ENCODE results near the gene OPRD1. TPM values are rescaled to one million over a fixed set of nuclear protein-coding genes. Genes with fewer than 3 reads are reported as not detected.
"Not testable (repeated sequence)": the region's sequence is repeated elsewhere in the genome, so short reads cannot be mapped to it uniquely, and the experiment has no call there.

The OPRD1 gene
- total and polyA plus RNA-seq, 2 experiments from 2014 or later, result 0.07 to 0.08 TPM

DNA sequence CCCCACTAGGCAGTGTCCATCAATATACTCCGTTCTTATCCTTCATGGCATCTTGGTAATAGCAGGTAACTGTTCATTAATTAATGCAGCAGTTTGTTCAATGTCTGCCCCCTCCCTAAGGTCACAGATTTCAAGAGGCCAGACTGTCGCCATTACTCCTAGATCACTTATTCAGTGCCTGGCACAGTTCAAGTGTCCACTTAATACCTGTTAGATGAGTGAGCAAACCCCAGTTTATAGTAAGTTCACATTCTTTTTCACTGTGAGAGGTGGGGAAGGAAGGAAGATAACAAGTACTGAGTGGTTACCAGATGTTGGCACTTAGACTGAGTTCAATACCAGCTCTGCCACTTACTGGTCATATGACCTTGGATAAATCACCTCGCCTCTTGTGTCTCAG lies 36.4 kb downstream of the OPRD1 start:
- TF ChIP-seq CTCF (IDR thresholded peaks at IDR 0.05; ENCODE audit: poor library complexity), result no peak
- WGBS (ENCODE audit: low lambda C conversion rate, missing lambda C conversion rate), result 85% methylated on average over 3 of the region's 3 CpGs

GRCh38 chr1:28853093-28853742 lies 41.2 kb downstream of the OPRD1 start:
- 87% methylated on average over 3 of the region's 3 CpGs for WGBS (ENCODE audit: low lambda C conversion rate, missing lambda C conversion rate)
- no peaks in the 10 kb centered on the region for H3K9me3 ChIP-seq (ENCODE audit: low read depth)
- no peak for TF ChIP-seq EZH2phosphoT487 (IDR thresholded peaks at IDR 0.05; ENCODE audit: low read depth, severe bottlenecking, unreplicated experiment)
- TF ChIP-seq CTCF (IDR thresholded peaks at IDR 0.05; ENCODE audit: poor library complexity), result no peak
- TF ChIP-seq EZH2 (IDR thresholded peaks at IDR 0.05; ENCODE audit: borderline replicate concordance), result no peak
- DNase-seq (ENCODE audit: low spot score), result no peak
- H3K36me3 ChIP-seq (replicated peaks; ENCODE audit: insufficient read depth, low read depth), result no peaks in the 10 kb centered on the region
- H3K4me1 ChIP-seq (ENCODE audit: insufficient read depth), result no peaks in the 10 kb centered on the region
- no peaks in the 10 kb centered on the region for H3K9me2 ChIP-seq (replicated peaks; ENCODE audit: insufficient read depth)
- no peak overlapping the region for H2AFZ ChIP-seq
- H3K4me2 ChIP-seq, result no peak overlapping the region
- no peaks in the 10 kb centered on the region for H3K79me2 ChIP-seq
- no peak overlapping the region for H3K4me3 ChIP-seq
- H4K20me1 ChIP-seq (ENCODE audit: insufficient read depth, poor library complexity, severe bottlenecking), result no peaks in the 10 kb centered on the region
- H3K27ac ChIP-seq, result no peak overlapping the region
- H3K27me3 ChIP-seq, result no peaks in the 10 kb centered on the region

More for the DNA sequence above, 36.4 kb downstream of the OPRD1 start:
- H3K4me1 ChIP-seq (ENCODE audit: insufficient read depth), result no peaks in the 10 kb centered on the region
- H3K27me3 ChIP-seq, result no peaks in the 10 kb centered on the region
- DNase-seq (ENCODE audit: low spot score), result no peak
- no peak overlapping the region for H3K4me2 ChIP-seq
- no peaks in the 10 kb centered on the region for H3K9me3 ChIP-seq (ENCODE audit: low read depth)
- no peaks in the 10 kb centered on the region for H3K79me2 ChIP-seq
- H3K9me2 ChIP-seq (replicated peaks; ENCODE audit: insufficient read depth), result no peaks in the 10 kb centered on the region
- no peaks in the 10 kb centered on the region for H4K20me1 ChIP-seq (ENCODE audit: insufficient read depth, poor library complexity, severe bottlenecking)
- no peak overlapping the region for H3K4me3 ChIP-seq
- no peaks in the 10 kb centered on the region for H3K36me3 ChIP-seq (replicated peaks; ENCODE audit: insufficient read depth, low read depth)
- H2AFZ ChIP-seq, result no peak overlapping the region
- H3K27ac ChIP-seq, result no peak overlapping the region

- H3K9me3 ChIP-seq (ENCODE audit: low read depth); H3K4me3 ChIP-seq; H3K4me2 ChIP-seq; H3K79me2 ChIP-seq; H4K20me1 ChIP-seq (ENCODE audit: insufficient read depth, poor library complexity, severe bottlenecking); DNase-seq (ENCODE audit: low spot score); H3K4me1 ChIP-seq (ENCODE audit: insufficient read depth); H3K27me3 ChIP-seq; H3K9me2 ChIP-seq (replicated peaks; ENCODE audit: insufficient read depth); H2AFZ ChIP-seq; H3K27ac ChIP-seq; H3K36me3 ChIP-seq (replicated peaks; ENCODE audit: insufficient read depth, low read depth): not testable (repeated sequence)
- WGBS (ENCODE audit: low lambda C conversion rate, missing lambda C conversion rate), result 92% methylated on average over 7 of the region's 7 CpGs
These were observed 42.4 kb downstream of the OPRD1 start for GRCh38 chr1:28854406-28854805.

GRCh38 chr1:28855046-28855445 lies 43.1 kb downstream of the OPRD1 start:
- TF ChIP-seq EZH2phosphoT487 (IDR thresholded peaks at IDR 0.05; ENCODE audit: low read depth, severe bottlenecking, unreplicated experiment) (no peak), EZH2 (IDR thresholded peaks at IDR 0.05; ENCODE audit: borderline replicate concordance) (no peak), CTCF (IDR thresholded peaks at IDR 0.05; ENCODE audit: poor library complexity) (no peak)
- Histone ChIP-seq H3K9me2 (replicated peaks; ENCODE audit: insufficient read depth) (no peaks in the 10 kb centered on the region), H3K4me3 (no peak overlapping the region), H4K20me1 (ENCODE audit: insufficient read depth, poor library complexity, severe bottlenecking) (no peaks in the 10 kb centered on the region), H3K9me3 (ENCODE audit: low read depth) (no peaks in the 10 kb centered on the region), H3K4me2 (no peak overlapping the region), H3K79me2 (no peaks in the 10 kb centered on the region), H3K4me1 (ENCODE audit: insufficient read depth) (no peaks in the 10 kb centered on the region), H2AFZ (no peak overlapping the region), H3K27ac (no peak overlapping the region), H3K36me3 (replicated peaks; ENCODE audit: insufficient read depth, low read depth) (no peaks in the 10 kb centered on the region), H3K27me3 (no peaks in the 10 kb centered on the region)
- 80% methylated on average over 8 of the region's 8 CpGs for WGBS (ENCODE audit: low lambda C conversion rate, missing lambda C conversion rate)
- DNase-seq (ENCODE audit: low spot score), result no peak
